H1 (cell line): ENCODE measurements around the gene KCNJ10. TPM values are rescaled to one million over a fixed set of nuclear protein-coding genes. Genes with fewer than 3 reads are reported as not detected.

Experiments used
- CTCF ChIA-PET: fragments of 300-600 bp; sonication (Branson Sonifier 250); formaldehyde crosslinking; loops from one replicate; lab custom pipeline; 2021; ENCODE audit not compliant: partially characterized antibody; lab: Charles Lee
- POLR2A ChIA-PET: fragments of 300-600 bp; sonication (Branson Sonifier 250); formaldehyde crosslinking; loops from one replicate; lab custom pipeline; 2021; ENCODE audit warnings: inconsistent platforms; ENCODE audit not compliant: partially characterized antibody; lab: Charles Lee
- DNase-seq, 2 experiments: peaks; one replicate each; pipeline versions ENCODE4 v3.0.0 to v3.0.0-alpha.2; 2010 to 2022; ENCODE audit warnings: low spot score in 2 of 2, low read depth in 1 of 2, mixed read lengths in 1 of 2
- FAIRE-seq: peaks from 2 replicates; lab custom pipeline; 2011; peaks lifted over from hg19 to GRCh38; lab: Jason Lieb, UNC
- H2AFZ ChIP-seq: 2 replicates; pipeline ENCODE4 v1.8.1; 2012; ENCODE audit warnings: low read length, inconsistent platforms
- H2AK5ac ChIP-seq: 2 replicates; pipeline ENCODE4 v1.6.1; 2013; ENCODE audit warnings: low read depth, low read length
- H2BK120ac ChIP-seq: replicated peaks from 2 replicates; pipeline ENCODE3; 2013; ENCODE audit warnings: low read depth, low read length, inconsistent platforms
- H2BK12ac ChIP-seq: 2 replicates; pipeline ENCODE4 v1.6.1; 2013; ENCODE audit warnings: low read depth, low read length
- H2BK15ac ChIP-seq: 2 replicates; pipeline ENCODE4 v1.6.1; 2013; ENCODE audit warnings: low read length
- H2BK20ac ChIP-seq: 2 replicates; pipeline ENCODE4 v1.6.1; 2013; ENCODE audit warnings: low read length
- H2BK5ac ChIP-seq: 2 replicates; pipeline ENCODE4 v1.6.1; 2013; ENCODE audit warnings: low read depth, low read length
- H3K14ac ChIP-seq: 2 replicates; pipeline ENCODE4 v1.6.1; 2013; ENCODE audit warnings: inconsistent platforms; ENCODE audit not compliant: insufficient read length
- H3K18ac ChIP-seq: 2 replicates; pipeline ENCODE4 v1.6.1; 2013; ENCODE audit warnings: low read length; ENCODE audit errors: extremely low read depth
- H3K23ac ChIP-seq: 2 replicates; pipeline ENCODE4 v1.6.1; 2013; ENCODE audit warnings: inconsistent platforms; ENCODE audit not compliant: insufficient read length
- H3K23me2 ChIP-seq: 2 replicates; pipeline ENCODE4 v1.6.1; 2013; ENCODE audit warnings: low read depth, low read length
- H3K27ac ChIP-seq: 2 replicates; pipeline ENCODE4 v1.6.1; 2011; ENCODE audit warnings: low read depth, low read length, inconsistent platforms
- H3K27me3 ChIP-seq, 4 experiments: replicated peaks in 1 of 4; 1 replicate in 1 of 4; 2 replicates in 3 of 4; pipeline versions ENCODE4 v1.6.1 to v1.8.1; 2011 to 2013; ENCODE audit warnings: low read length in 3 of 4, mild to moderate bottlenecking in 3 of 4, inconsistent platforms in 2 of 4, mixed read lengths in 2 of 4, moderate library complexity in 1 of 4; ENCODE audit not compliant: control insufficient read depth in 3 of 4, insufficient read depth in 3 of 4; ENCODE audit errors: extremely low read depth in 1 of 4
- H3K36me3 ChIP-seq, 4 experiments: 2 replicates each; pipeline versions ENCODE4 v1.6.1 to v1.8.1; 2011 to 2013; ENCODE audit warnings: mild to moderate bottlenecking in 4 of 4, low read length in 3 of 4, moderate library complexity in 2 of 4, control low read depth in 1 of 4, inconsistent platforms in 1 of 4; ENCODE audit not compliant: insufficient read depth in 4 of 4, control insufficient read depth in 2 of 4
- H3K4ac ChIP-seq: replicated peaks from 2 replicates; pipeline ENCODE3; 2013; ENCODE audit warnings: low read length, low read depth, mixed read lengths, inconsistent platforms; ENCODE audit not compliant: insufficient read length
- H3K4me1 ChIP-seq, 4 experiments: replicated peaks in 1 of 4; 1 replicate in 1 of 4; 2 replicates in 3 of 4; pipeline versions ENCODE4 v1.6.1 to v1.8.1; 2011 to 2013; ENCODE audit warnings: low read length in 3 of 4, inconsistent platforms in 2 of 4, mixed read lengths in 1 of 4; ENCODE audit not compliant: insufficient read depth in 4 of 4, control insufficient read depth in 3 of 4
- H3K4me2 ChIP-seq, 2 experiments: 2 replicates each; pipeline versions ENCODE4 v1.6.1 to v1.8.1; 2011 to 2013; ENCODE audit warnings: low read depth in 2 of 2, low read length in 2 of 2, control low read depth in 1 of 2, inconsistent platforms in 1 of 2, mild to moderate bottlenecking in 1 of 2; ENCODE audit not compliant: insufficient read depth in 1 of 2
- H3K4me3 ChIP-seq, 4 experiments: fragments of 200-600, 300-600 bp in 1 of 4; sonication (generic), shearing (Covaris generic), sonication (Bioruptor Twin) in 1 of 4; 2 replicates each; pipeline versions ENCODE4 v1.5.1 to v1.8.1; 2011 to 2016; ENCODE audit warnings: low read length in 4 of 4, low read depth in 3 of 4, control low read depth in 2 of 4, inconsistent platforms in 2 of 4, mild to moderate bottlenecking in 2 of 4, mixed read lengths in 1 of 4, moderate library complexity in 1 of 4; ENCODE audit not compliant: insufficient read depth in 2 of 4; ENCODE audit errors: extremely low read depth in 1 of 4
- H3K56ac ChIP-seq: replicated peaks from 2 replicates; pipeline ENCODE3; 2013; ENCODE audit warnings: low read depth, mild to moderate bottlenecking, mixed read lengths, low read length, inconsistent platforms; ENCODE audit not compliant: insufficient read length
- H3K79me1 ChIP-seq: 2 replicates; pipeline ENCODE4 v1.6.1; 2013; ENCODE audit warnings: low read depth, low read length, control low read depth
- H3K79me2 ChIP-seq, 2 experiments: 2 replicates each; pipeline versions ENCODE4 v1.6.1 to v1.8.1; 2012 to 2013; ENCODE audit warnings: low read length in 2 of 2, mild to moderate bottlenecking in 2 of 2, inconsistent platforms in 1 of 2; ENCODE audit not compliant: insufficient read depth in 2 of 2, control insufficient read depth in 1 of 2
- H3K9ac ChIP-seq, 4 experiments: replicated peaks in 1 of 4; 1 replicate in 1 of 4; 2 replicates in 3 of 4; pipeline versions ENCODE4 v1.6.1 to v1.8.1; 2011 to 2013; ENCODE audit warnings: low read depth in 3 of 4, low read length in 3 of 4, control low read depth in 2 of 4, mild to moderate bottlenecking in 2 of 4, moderate library complexity in 2 of 4, inconsistent platforms in 1 of 4; ENCODE audit errors: extremely low read depth in 1 of 4
- H3K9me3 ChIP-seq, 2 experiments: 2 replicates each; pipeline versions ENCODE4 v1.6.1 to v1.8.1; 2012 to 2013; ENCODE audit warnings: mild to moderate bottlenecking in 2 of 2, moderate library complexity in 2 of 2, control low read depth in 1 of 2, inconsistent platforms in 1 of 2, low read depth in 1 of 2, low read length in 1 of 2, mixed read lengths in 1 of 2; ENCODE audit not compliant: insufficient read depth in 2 of 2
- H4K20me1 ChIP-seq, 2 experiments: replicated peaks in 1 of 2; 2 replicates each; pipeline versions ENCODE3 to v1.8.1; 2011 to 2013; ENCODE audit warnings: inconsistent platforms in 2 of 2, low read length in 2 of 2, mild to moderate bottlenecking in 1 of 2; ENCODE audit not compliant: insufficient read depth in 2 of 2, control insufficient read depth in 1 of 2
- H4K5ac ChIP-seq: 2 replicates; pipeline ENCODE4 v1.6.1; 2013; ENCODE audit warnings: low read length, low read depth, mixed read lengths, inconsistent platforms; ENCODE audit not compliant: insufficient read length
- H4K8ac ChIP-seq: 2 replicates; pipeline ENCODE4 v1.8.0; 2013; ENCODE audit warnings: mild to moderate bottlenecking, moderate library complexity, low read length, inconsistent platforms; ENCODE audit not compliant: insufficient read depth; ENCODE audit errors: extremely low read depth
- H4K91ac ChIP-seq: replicated peaks from 2 replicates; pipeline ENCODE3; 2013; ENCODE audit warnings: low read length, mixed read lengths, inconsistent platforms; ENCODE audit not compliant: insufficient read length
- ASH2L ChIP-seq: fragments of 200-600, 300-600 bp; sonication (generic); IDR thresholded peaks from one replicate; pipeline ENCODE4 v1.7.1; 2017; ENCODE audit warnings: low read length
- BCL11A ChIP-seq, 2 experiments: IDR thresholded peaks; one replicate each; pipeline ENCODE4 v1.6.1; 2011; ENCODE audit warnings: low read depth in 2 of 2, low read length in 2 of 2, mild to moderate bottlenecking in 2 of 2
- CHD1 ChIP-seq: IDR thresholded peaks from 2 replicates; pipeline ENCODE4 v1.6.1; 2012; ENCODE audit warnings: low read depth, low read length, improper control_type of control experiment
- EGR1 ChIP-seq: IDR thresholded peaks from 2 replicates; pipeline ENCODE4 v1.6.1; 2011; ENCODE audit warnings: low read depth, low read length, borderline replicate concordance
- EZH2 ChIP-seq: fragments of 200-600 bp; sonication (generic); IDR thresholded peaks from 2 replicates; pipeline ENCODE4 v1.7.1; 2012; ENCODE audit warnings: low read depth, mild to moderate bottlenecking, moderate library complexity, low read length, inconsistent platforms; ENCODE audit not compliant: severe bottlenecking
- GTF2F1 ChIP-seq: IDR thresholded peaks from 2 replicates; pipeline ENCODE4 v1.6.1; 2012; ENCODE audit warnings: low read depth, low read length, improper control_type of control experiment, borderline replicate concordance
- POLR2AphosphoS5 ChIP-seq: IDR thresholded peaks from 2 replicates; pipeline ENCODE4 v1.6.1; 2011; ENCODE audit warnings: low read depth, low read length
- RAD21 ChIP-seq, 2 experiments: IDR thresholded peaks in 1 of 2; conservative IDR thresholded peaks in 1 of 2; 2 replicates each; pipeline ENCODE4 v1.6.1; 2011; ENCODE audit warnings: low read depth in 2 of 2, low read length in 2 of 2, improper control_type of control experiment in 1 of 2, inconsistent platforms in 1 of 2, mild to moderate bottlenecking in 1 of 2, moderate library complexity in 1 of 2
- RFX5 ChIP-seq: IDR thresholded peaks from 2 replicates; pipeline ENCODE4 v1.6.1; 2011; ENCODE audit warnings: low read depth, low read length, improper control_type of control experiment, borderline replicate concordance
- SAP30 ChIP-seq: fragments of 300-600 bp; sonication (generic); IDR thresholded peaks from 2 replicates; pipeline ENCODE4 v1.7.1; 2012; ENCODE audit warnings: low read length, moderate library complexity, mild to moderate bottlenecking, inconsistent platforms; ENCODE audit not compliant: insufficient read depth, insufficient replicate concordance
- SUZ12 ChIP-seq: fragments of 200-600 bp; sonication (generic); IDR thresholded peaks from 2 replicates; pipeline ENCODE4 v1.6.1; 2012; ENCODE audit warnings: mild to moderate bottlenecking, inconsistent platforms, low read length, moderate library complexity, mixed read lengths
- TAF7 ChIP-seq: optimal IDR thresholded peaks from 2 replicates; pipeline ENCODE3; 2011; ENCODE audit warnings: low read depth, mild to moderate bottlenecking, inconsistent platforms, low read length, moderate library complexity, borderline replicate concordance
- WGBS, 2 experiments: shearing (Covaris generic) in 1 of 2; methylation state at CpG; one replicate each; pipeline versions ENCODE4 v1.1.6 to v1.1.7; 2013 to 2015; ENCODE audit warnings: low lambda C conversion rate in 2 of 2, mixed read lengths in 2 of 2, inconsistent platforms in 1 of 2, low coverage in 1 of 2, missing lambda C conversion rate in 1 of 2; ENCODE audit not compliant: insufficient replicate concordance in 2 of 2, insufficient coverage in 1 of 2, insufficient read length in 1 of 2; ENCODE audit errors: extremely low coverage in 1 of 2, missing lambda C conversion rate in 1 of 2; 5-methylcytosine and 5-hydroxymethylcytosine counted together
- polyA plus RNA-seq, 7 experiments: library from polyadenylated mRNA; depleted of rRNA in 3 of 7; stranded (reverse) in 5 of 7; unstranded in 2 of 7; fragments of >200 nt in 5 of 7; fragments of 200-250 nt in 2 of 7; gene quantifications; 1 replicate in 5 of 7; 2 replicates in 1 of 7; 4 replicates in 1 of 7; pipeline versions ENCODE4 v1.2.1 to v1.2.3, GENCODE V29; 2011 to 2013; ENCODE audit warnings: missing spikeins in 2 of 7, mixed read lengths in 2 of 7
- total RNA-seq: library from RNA; stranded (reverse); fragmentation: NEBNext Ultra II Directional; extraction: Animal tissue kit (Norgen Biotek cat#: 25700); gene quantifications from 2 replicates; pipeline ENCODE4 v1.2.1, GENCODE V29; 2021

Gene KCNJ10
- total and polyA plus RNA-seq, 2 of the 8 experiments (the other 6 are each of a cell fraction or from before 2014, with no cell fraction given): 1.7 to 2.4 TPM

DNA sequence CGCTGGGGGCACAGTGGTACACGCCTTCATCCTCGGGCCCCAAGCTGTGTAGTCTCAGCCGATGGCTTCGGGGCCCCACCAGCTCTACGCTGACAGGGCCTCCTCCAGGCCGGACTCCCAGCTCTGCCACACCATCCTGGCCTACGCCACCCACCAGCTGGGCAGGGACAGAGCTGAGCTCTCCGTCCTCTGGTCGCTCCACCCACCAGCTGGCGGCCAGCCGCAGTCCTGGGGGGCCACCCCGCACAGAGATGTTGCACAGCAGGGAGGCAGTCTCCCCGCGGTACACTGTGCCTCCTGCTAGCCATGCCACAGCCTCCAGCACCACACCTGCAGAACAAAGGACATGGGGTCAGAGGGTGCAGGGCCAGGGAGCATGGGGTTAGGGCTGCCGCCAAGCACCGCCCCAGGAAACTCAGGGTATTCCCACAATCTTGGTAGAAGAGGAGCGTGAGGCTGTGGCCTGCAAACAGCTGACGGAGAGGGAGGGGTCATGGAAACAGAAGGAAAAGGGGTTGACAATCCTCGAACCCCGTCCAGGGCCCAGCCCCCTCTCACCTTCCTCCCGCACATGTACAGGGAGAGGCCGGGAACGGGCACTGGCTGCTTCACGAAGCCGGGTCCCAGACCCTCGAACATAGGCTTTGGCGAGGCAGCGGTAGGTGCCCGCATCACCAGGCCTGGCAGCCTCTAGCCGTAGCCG, 22.6 kb upstream of the KCNJ10 start:
- H2AFZ ChIP-seq: no peak overlapping the region
- H3K14ac ChIP-seq: no peak overlapping the region
- H4K20me1 ChIP-seq: peaks cover 0 to 4% of the 10 kb centered on the region in 2 experiments
- H3K79me2 ChIP-seq: peaks cover 0 to 30% of the 10 kb centered on the region in 2 experiments; a peak in 2 of 4 replicates
- H2BK12ac ChIP-seq: no peak overlapping the region
- no peak for FAIRE-seq
- ChIA-PET POLR2A (interaction anchor here (0.7 to 1.1 kb wide), 3 partner anchors 9 to 23 kb away, joined by 3 read pairs; partner anchors contain the start of gene ATP1A2), CTCF (interaction anchor here (0.9 to 50.1 kb wide), 6 partner anchors 7 to 294 kb away, joined by 3 to 1874 read pairs (median 20); partner anchors contain the start of genes ATP1A2, KCNJ10 and KCNJ9)
- no peak overlapping the region for H3K4me2 ChIP-seq
- H2AK5ac ChIP-seq: no peak overlapping the region
- no peak overlapping the region for H4K91ac ChIP-seq
- no peaks in the 10 kb centered on the region for H3K27me3 ChIP-seq
- no peak overlapping the region for H3K23ac ChIP-seq
- H3K9ac ChIP-seq: no peak overlapping the region
- WGBS, 2 experiments: 95% methylated on average over 30 of the region's 32 CpGs; no CpG with 5 or more reads in 1 of the 2 experiments
- peak overlapping the region; percentile 8; the same call in 1 of the 2 replicates for H3K27ac ChIP-seq
- H4K5ac ChIP-seq: no peak overlapping the region
- H3K79me1 ChIP-seq: peaks cover 12% of the 10 kb centered on the region
- no peak overlapping the region for H4K8ac ChIP-seq
- peaks cover 10 to 35% (median 22%) of the 10 kb centered on the region in 4 experiments for H3K36me3 ChIP-seq
- H3K4me1 ChIP-seq: peaks cover 9 to 29% (median 23%) of the 10 kb centered on the region in 4 experiments
- H2BK15ac ChIP-seq: no peak overlapping the region
- no peak overlapping the region for H3K4me3 ChIP-seq
- no peak overlapping the region for H3K18ac ChIP-seq
- H3K56ac ChIP-seq: no peak overlapping the region
- H3K9me3 ChIP-seq: no peaks in the 10 kb centered on the region; a peak in 1 of 4 replicates
- no peak overlapping the region for H2BK5ac ChIP-seq
- H3K23me2 ChIP-seq: peaks cover 8% of the 10 kb centered on the region
- no peak overlapping the region for H3K4ac ChIP-seq
- DNase-seq: no peak
- H2BK120ac ChIP-seq: no peak overlapping the region
- H2BK20ac ChIP-seq: no peak overlapping the region
- TF ChIP-seq GTF2F1 (no peak), BCL11A (IDR thresholded peaks at IDR 0.05; ENCODE audit: low read depth in 2 of 2, low read length in 2 of 2) (no peak), SUZ12 (no peak), TAF7 (no peak), ASH2L (no peak), POLR2AphosphoS5 (no peak; the same call in 1 of the 2 replicates), EGR1 (no peak), CHD1 (no peak), SAP30 (no peak), EZH2 (no peak), RAD21 (IDR thresholded peaks at IDR 0.05 in 1 of 2, conservative IDR thresholded peaks at IDR 0.05 in 1 of 2; ENCODE audit: low read depth in 2 of 2, low read length in 2 of 2) (no peak), RFX5 (no peak)
